Measurements from ENCODE around the gene ACTN1. TPM values are rescaled to one million over a fixed set of nuclear protein-coding genes. Genes with fewer than 3 reads are reported as not detected.

The ACTN1 gene
- polyA plus RNA-seq, 10 donors = 37.5 to 58.3 (median 46.4) TPM

DNA sequence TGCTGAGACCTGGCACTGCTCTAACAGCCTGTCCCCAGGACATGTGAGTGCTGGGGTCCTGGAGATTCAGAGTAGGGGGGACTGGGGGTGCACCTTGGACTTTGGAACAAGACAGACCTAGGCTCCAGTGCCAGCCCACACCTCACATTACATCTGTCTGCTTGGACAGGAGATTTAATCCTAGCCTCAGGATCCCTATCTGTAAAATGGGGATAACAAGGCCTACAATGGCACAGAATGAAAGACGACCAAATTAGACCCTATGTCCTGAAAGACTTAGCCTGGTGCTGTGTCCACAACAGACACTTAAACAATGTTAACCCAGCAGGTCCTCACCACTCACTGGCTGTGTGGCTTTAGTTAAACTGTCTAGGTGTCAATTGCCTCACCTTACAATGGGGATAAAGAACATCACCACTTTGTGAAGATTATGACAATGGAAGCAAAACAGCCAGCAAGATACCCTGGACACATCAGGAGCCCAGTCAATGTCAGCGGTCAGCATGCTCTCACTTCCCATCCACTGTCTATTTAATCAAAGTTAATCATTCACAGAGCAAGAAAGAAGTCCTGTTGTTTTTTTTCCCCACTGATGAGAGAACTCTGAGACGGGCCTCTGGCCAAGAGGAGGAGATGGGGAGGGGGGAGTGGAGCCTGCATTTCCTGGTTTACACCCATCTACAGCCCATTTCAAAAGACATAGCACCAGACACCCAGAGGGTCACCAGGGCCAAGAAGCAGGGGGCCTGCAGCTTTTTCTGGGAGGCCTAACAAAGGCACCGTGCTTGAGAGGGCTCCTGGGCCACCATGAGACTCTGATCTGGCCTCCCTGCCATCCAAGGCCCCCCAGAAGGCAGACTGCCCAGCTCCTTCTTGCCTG is 40.6 kb downstream of the ACTN1 start:
- peak in 1 of 3 donors; percentile 57 for DNase-seq

DNA sequence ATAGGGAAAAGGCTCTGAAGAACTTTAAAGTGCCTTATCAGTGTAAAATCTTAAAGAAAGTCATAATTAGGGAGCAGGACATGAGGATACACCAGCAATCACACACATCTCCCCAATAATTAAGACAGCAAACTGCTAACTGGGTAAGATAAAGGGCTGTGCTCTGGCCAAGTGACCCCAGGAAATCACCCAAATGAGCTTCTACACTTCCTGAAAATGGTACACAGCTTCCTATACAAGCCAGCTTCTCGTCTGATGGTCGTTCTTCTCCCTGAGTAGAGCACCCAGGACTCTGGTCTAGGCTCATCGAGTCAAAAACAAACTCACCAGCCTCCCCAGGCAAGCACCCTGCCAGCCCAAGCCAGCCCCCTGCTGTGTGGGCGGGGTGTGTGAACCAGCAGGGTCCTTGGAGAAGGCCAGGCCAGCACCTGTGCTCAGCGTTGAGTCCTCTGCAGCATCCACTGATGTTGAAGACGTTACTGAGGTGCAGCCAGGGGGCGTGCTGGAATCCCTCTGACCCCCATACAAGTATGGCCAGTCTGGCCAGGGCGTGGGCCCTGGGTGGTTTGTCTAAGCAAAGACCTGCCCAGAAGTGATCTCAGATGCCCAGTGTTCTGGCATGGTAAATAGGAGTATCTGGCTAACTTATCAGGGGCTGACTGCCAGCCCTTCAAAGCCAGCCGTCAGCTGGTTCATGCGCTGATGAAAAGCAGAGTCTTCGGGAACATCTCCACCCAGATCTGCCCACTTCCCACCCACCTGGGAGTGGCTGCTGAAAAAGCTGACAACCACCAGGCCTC is 41.4 kb downstream of the ACTN1 start:
- DNase-seq = no peak

DNA sequence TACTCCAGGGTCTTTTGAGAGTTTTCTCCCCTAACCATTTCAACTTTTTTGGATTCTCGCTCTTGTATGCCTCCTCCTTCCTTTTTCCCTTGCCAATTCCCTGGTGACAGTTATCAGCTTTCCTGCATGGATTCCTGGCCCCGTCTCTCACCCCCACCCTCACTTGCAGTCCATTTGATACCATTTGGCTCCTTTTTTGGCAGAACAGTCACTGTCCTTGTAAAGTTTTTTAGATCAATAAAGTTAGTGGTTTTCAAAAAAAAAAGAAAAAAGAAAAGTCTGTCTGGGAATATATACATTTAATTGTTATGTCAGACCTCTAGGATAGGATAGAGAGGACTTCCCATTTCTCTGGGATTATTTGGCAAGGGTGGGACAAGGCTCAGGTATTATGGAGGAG is 42.1 kb downstream of the ACTN1 start:
- DNase-seq = no peak

DNA sequence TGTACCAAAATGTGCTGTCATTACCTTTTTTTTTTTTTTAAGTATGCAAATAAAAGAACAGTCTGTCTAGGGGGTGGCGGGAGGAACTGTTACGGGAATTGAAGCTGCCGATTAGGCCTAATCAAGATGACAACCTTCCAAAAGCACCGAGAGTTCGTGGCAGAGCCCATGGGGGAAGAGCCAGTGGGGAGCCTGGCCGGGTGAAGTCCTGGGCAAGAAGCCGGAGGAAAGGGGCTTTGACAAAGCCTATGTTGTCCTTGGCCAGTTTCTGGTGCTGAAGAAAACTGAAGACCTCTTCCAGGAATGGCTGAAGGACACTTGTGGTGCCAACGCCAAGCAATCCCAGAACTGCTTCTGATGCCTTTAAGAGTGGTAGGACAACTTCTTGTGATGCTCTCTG is 42.6 kb downstream of the ACTN1 start:
- no peak for DNase-seq

DNA sequence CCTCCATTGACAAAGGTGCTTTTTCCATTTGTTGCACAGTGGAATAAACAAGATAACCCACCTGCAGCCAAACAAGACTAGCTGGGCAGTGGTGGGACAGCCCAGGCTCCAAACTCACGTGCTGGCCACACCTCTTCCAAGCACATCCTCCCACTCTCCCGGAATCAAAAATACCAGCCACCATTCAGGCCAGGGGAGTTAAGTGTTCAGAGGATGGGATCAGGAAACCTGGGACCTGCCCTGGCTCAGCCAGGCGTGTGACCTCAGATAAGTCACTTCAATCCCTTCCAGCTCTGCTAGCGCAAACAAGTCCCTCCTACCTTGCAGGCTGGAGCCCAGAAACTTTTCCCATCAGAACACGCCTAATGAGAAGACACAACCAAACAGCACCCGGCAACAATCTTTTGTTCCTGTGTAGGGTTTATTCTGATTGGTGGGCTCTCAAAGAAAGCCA is 43.3 kb downstream of the ACTN1 start:
- peak in 1 of 3 donors; percentile 50 for DNase-seq

DNA sequence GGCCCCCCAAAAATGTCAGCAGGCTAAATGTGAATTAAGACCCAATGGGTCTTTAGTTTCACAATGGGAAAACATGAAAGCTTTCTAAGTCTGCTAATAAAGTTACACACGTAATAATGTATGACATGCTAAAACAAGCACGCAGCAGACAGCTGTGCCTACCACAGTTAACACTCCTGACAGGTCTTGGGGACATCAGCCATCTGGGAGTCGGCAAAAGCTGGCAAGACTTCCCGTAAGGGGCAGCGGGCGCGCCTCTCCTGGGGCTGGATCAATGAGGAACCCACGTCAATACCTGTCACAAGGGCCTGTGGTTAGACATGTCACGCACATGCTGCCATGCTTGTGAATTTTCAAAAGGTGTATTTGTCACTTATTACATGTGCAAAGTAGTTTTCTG is 45.0 kb downstream of the ACTN1 start:
- no peak for DNase-seq

DNA sequence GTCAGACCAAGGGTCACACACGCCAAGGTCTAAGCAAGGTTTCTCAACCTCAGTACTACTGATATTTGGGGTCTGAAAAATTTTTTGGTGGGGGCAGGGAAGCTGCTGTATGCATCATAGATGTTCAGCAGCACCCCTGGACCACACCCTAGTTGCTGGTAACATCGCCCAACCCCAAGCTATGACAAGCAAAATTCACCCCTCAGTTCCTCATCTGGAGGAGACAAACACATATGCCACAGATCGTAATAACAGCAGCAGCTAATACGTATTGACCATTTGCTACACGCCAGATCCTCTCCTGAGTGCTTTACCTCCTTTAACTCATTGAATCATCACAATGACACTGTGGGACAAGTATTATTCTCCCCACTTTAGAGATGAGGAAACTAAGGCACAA is 46.4 kb downstream of the ACTN1 start:
- DNase-seq = no peak

DNA sequence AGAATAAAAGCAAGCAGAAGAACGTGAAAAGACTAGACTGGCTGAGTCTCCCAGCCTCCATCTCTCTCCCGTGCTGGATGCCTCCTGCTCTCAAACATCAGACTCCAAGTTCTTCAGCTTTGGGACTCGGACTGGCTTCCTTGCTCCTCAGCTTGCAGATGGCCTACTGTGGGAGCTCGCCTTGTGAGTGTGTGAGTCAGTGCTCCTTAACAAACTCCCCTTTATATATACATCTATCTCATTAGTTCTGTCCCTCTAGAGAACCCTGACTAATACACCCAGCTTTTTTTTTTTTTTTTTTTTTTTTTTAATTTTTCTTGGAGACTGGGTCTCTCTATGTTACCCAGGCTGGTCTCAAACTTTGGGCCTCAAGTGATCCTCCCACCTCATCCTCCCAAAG is 46.9 kb downstream of the ACTN1 start:
- no peak for DNase-seq

DNA sequence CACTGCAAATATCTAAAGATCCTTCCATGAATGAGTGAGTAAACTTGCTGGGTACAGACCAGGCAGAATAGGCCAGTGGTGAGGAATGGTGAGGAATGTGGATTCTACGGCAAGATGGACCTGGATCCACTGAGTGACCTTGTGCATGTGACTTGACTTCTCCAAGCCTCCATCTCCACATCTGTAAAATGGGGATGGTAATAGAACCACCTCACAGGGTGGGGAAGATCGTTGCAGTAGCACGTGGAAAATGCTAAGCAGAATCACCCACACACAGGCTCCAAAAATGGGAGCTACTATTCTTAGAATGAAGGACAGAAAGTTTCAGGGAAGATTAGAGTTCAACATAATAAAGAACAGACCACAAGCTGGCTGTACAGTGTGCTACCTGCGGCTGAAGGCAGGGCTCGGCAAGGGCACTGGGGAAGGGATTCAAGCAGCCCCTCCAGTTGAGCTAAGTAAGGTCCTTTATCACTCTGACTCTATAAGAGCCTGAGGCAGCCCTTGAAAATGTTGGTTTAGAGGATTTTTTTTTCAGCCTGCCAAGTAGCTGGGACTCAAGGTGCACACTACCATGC is 47.5 kb downstream of the ACTN1 start:
- DNase-seq = no peak

DNA sequence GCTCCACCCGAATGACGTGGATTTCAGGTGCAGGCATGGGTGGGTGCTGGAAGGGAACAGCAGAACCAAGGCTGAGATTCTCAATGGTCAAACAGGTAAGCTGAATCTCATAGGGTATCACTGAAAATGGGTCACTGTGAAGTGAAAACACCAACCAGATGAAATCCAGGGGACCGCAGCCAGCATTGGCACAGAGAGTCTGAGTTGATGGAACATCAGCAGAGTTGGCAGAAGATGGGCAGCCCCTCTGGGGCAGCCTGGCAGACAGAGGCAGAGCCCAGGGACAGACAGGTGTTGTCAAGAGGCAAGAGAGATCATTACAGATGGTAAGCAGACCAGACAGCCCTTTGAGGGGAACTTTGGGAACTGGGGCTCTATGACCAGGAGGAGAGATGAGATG is 48.0 kb downstream of the ACTN1 start:
- no peak for DNase-seq

DNA sequence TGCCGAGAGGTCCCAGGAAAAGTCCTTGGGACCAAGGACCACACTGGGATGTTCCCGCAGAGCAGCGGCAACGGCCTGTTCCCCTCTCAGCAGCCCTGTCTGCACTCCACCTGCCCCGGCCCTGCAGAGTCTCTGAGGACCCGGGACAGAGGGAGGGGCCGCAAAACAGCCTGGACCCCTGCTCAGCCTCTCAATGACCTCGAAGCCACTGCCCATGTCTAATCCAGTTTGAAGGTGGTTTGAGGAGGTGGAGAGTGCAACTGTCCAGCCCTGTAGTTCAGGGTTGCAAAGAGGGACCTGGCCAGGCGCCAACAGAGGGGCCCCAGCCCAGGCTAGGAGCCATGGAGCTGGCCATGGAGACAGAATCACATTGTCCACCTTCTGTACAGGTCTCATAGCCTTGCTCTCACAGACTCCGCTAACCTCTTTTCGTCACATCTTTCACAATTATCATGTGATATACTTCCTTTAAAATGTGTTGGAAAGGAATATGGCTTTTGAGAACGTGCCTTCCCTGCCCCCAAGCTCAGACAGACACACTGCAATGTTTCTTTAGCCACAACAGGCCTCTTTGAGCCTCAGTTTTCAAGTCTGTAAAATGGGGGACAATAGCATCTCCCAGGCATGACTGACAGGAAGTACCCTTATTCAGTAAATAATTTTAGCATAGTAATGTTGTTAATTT is 49.3 kb downstream of the ACTN1 start:
- DNase-seq = no peak

DNA sequence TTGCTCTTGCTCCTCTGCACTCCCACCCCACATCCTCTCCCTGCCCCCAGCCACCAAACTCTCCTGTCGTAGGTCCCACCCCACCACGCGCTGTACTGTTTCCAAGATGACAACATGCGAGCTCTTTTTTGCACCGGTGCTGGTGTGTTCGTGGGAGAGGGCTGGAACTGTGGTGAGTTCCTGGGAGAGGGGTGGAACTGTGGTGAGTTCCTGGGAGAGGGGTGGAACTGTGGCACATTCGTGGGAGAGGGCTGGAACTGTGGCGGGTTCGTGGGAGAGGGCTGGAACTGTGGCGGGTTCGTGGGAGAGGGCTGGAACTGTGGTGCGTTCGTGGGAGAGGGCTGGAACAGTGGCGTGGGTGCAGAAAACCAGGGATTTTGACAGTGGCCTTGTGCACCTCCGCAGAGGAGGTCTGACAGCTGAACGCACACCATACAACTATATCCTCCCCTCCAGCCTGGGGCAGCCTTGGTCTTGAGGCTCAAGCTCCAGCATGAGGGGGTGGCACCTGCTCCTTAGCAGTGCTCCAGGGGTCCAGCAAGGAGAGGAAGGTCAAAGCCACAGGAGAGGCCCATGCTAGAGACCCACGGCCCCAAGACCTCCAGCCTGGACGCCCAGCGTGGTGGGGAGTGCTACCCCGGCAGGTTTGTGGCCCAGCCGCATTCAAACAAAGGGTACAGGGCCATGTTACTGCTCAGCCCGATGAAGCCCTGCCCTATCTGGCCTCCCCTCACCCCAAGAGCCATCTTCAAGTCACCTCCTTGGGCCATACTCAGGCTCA is 50.1 kb downstream of the ACTN1 start:
- no peak for DNase-seq

DNA sequence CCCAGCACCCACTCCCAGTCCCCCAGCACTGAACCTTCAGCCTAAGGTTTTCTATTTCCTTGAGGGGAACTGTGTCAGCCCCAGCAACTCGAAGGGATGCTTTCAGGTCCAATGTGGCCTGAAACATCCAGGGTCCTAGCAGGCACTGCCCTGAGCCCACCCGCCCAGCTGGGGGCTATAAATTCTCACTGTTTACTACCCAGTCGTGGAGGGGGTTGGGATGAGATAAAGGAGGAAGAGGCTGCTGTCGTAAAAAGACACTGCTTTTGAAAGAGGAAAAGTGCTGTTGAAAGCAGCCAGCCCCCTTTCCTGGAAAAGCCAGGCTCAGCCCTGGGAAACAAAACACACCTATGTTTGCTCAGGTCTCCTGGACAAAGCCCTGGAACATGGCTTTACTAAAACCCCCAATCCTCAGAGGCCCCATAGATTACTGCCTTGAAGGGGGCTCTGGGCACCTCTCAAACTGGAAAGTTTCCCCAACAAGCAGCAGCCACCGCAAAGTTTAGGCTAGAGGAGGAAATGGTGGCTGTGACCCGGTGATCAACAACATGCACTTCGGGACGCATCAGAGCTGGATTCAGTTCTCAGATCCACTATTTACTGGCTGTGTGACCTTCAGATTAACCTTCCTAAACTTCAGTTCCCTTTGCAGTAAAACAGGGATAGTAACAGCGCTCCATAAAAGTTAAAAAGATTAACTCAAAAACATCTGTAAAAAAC is 51.0 kb downstream of the ACTN1 start:
- DNase-seq = no peak

DNA sequence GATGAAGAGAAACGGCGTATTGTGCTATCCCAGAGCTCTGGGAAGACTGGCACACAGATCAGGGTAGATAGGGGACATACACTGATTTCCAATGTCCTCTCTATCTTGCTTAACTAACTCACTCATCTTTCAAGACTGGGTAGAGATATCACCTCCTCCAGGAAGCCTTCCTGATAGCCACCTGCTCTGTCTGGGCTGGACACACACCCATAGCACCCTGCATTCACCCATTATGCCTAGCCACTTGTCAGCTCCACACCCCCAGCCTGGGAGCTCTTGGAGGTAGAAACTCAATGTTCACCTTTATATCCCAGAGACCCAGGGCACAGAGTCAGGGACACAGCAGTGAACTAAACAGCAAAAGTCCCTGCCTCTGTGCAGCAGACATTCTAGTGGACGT is 52.0 kb downstream of the ACTN1 start:
- no peak for DNase-seq

DNA sequence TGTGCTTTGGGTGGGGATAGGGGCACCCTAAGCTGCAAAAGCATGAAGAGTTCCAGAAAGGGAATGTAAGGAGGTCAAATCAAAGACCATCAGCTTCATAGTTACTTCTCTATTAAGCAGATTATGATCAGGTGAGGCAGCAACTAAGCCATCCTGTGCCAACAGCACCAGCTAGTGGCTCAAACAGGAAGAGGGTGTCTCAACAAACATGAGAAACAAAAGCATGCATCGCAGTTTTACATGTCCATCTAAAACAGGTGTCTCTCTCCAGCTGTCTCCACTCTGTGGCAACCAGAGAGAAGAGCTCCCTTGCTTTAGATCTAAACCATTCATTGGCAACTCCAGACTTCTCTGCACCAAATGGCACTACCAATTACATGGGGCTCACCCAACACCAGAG is 52.9 kb downstream of the ACTN1 start:
- no peak for DNase-seq

DNA sequence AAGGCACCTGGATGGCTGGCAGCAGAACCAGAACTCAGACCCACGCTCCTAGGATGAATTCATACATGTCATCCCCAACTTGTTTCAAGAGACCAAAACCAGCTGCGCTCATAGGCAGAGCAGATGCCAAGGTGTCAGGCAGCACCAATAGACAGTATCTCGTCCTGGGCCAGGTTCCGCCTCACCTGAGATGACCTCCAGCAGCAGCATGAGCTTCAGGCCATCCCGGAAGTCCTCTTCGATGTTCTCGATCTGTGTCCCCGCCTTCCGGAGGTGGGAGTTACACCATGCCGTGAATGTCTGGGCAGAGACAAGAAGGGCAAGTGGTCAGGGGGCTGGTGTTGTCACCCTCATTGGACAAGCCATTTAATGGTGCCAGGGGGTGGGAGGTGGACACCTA is 53.7 kb downstream of the ACTN1 start:
- DNase-seq = no peak

DNA sequence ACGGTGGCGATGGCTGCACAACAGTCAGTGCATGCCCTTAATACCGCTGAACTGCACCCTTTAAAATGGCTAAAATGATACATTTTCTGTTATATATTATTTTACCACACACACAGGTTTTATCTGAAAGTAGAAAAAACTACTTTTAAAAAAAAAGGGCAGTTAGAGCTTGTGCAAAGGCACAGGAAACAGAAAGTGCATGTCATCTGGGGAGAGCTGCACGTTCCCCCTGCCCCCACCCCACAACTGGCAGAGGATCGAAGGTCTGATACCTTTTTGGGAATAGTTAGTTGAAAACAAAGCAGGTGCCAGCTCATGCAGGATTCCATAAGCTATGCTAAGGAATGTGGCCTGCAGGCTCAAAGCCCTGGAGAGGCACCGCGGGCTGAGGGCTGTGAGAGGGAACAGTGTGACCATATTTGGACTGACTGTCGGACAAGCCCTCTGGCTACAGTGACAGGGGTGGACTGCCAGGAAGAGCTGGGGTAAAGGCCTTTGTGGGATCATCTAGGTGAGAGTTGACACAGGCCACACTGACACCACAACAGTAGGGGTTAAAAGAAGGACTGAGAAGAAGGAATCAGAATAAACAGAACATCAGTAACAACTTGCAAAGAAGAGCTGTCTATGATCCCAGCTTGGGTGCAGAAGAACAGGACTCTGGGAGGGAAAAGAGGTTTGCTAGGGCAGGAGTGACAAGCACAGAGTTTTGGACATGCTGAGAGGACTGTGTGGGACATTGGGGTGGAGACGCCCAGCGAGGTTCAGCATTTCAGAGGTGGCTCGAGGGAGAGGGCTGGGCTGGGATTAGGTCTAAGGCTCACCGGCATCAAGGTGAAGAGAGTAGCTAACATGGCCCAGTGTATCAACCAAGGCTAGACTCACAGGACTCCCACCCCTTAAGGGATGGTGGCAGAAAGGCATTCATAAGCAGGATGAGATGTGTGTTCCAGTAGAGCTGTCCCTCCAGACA is 54.6 kb downstream of the ACTN1 start:
- DNase-seq = no peak

DNA sequence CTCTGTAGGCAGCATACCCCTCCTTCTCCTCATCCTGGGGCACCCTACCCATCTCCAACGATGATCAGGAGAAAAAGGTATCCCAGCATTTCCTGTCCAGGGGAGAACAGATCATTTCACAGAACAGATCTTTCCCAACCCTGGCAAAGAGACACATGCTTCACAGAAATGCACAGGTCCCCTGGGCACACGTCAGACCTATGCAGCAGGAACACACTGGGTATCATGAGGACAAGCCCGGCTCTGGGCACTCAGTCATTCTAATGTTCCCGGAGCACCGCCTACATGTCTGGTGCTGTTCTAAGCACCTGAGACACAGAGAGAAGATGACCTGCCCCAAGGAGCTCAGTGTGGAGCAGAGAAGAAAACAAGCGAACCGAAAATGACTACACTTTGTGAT is 56.2 kb downstream of the ACTN1 start:
- no peak for DNase-seq

DNA sequence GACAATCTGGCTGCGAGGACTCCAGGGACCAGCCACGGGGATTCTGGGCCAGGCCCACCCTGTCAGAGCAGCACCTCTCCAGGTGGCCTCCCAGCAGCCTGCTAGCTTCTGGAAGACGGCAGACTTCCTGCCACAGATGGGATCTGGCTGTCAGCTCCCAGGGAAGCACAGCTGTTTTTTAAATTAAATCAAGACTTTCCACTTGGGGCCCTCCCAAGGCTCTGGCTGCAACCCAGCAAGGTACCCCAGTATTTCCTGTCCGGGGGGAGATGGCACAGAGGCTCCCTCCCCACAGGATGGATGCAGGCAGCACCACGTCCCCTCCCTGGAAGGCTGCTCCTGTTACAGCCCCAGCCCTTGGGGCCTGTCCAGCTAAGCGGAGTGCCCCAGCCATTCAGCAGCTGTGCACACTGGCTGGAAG is 56.9 kb downstream of the ACTN1 start:
- peak in 2 of 3 donors; percentile 48 to 83 for DNase-seq
